HG02943 (cell line): Measurements from ENCODE around the gene CACNG8.
"Not testable (repeated sequence)": the region's sequence is repeated elsewhere in the genome, so short reads cannot be mapped to it uniquely, and the experiment has no call there.

Experiments used
- ATAC-seq: cut with Tn5 transposase; IDR thresholded peaks from one replicate; pipeline ENCODE4 v1.9.1; 2021; ENCODE audit warnings: mild to moderate bottlenecking, low read depth, moderate library complexity; ENCODE audit not compliant: unreplicated experiment

The CACNG8 gene

GRCh38 chr19:53962887-53963431 lies at the start of gene CACNG8:
Gene CACNG8 (plus strand): TSS chr19:53962937.
- no peak for ATAC-seq

DNA sequence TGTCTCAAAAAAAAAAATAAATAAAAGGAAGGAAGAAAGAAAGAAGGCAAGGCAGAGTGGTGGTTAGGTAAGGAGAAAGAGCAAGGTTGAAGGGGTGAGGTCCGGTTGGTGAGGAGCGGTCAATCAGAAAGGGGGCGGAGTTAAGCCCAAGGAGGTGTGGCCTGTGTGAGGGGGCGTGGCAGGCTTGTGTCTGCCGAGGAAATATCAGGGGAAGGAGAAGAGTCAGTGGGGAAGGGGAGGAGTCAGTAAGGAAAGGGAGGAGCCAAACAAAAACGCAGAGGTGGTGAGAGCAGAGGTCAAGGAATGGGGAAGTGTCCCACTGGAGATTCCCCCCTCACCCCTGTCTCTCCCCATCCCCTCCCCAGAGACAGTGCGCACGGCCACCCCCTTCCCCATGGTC lies 47.7 kb upstream of the CACNG8 start:
- no peak for ATAC-seq

- ATAC-seq = no peak
These were observed 46.7 kb upstream of the CACNG8 start for GRCh38 chr19:53916004-53916403.

DNA sequence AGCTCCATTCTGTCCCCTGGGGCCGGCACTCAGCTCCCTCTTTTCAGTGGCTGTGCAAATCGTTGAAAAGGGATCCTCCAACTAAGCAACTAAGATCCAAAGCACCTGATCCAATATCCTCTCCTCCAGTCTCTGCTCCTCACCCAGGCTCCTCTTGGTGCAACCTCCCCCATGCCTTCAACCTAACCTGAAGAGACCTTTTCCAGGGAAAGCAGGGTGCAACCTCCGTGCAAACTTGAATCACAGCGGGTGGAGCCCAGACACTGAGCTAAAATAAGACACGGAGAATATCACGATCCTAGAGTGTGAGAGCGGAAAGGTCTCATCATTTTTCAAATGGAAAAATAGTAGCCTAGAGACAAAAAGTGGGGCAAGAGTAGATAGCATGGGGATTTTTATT lies 45.4 kb upstream of the CACNG8 start:
- no peak for ATAC-seq

DNA sequence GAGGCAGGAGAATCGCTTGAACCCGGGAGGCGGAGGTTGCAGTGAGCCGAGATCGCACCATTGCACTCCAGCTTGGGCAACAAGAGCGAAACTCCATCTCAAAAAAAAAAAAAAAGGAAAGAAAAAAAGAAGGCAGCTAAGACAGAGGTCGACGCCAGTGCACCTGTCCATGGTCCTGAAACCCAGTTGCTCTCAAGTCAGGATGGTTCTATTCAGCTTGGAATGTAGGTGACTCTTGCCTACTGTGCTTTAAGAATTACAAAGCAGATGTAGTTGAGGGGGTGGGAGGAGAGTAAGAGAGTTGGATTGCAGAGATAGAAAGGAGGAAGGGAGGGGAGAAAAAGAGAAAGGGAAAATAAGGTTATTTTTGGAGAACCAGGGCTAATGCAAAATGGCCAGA lies 35.0 kb upstream of the CACNG8 start:
- ATAC-seq = no peak

DNA sequence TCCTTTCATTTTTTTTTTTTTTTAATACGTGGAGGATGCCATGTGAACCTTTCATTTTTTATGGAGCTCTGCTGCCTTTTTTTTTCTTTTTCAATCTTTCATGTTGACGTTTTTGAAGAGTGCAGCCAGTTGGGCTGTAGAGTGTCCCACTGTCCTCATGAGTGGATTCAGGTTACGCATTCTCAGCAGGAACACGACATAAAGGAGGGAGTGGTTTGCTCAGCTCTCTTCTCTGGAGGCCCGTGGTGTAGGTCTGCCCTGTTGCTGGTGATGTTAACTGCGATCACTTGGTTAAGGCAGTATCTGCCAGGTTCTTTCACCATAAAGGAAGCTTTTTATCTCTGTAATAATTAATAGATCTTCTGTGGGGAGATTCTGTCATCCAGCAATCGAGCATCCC lies 26.7 kb upstream of the CACNG8 start:
- no peak for ATAC-seq

DNA sequence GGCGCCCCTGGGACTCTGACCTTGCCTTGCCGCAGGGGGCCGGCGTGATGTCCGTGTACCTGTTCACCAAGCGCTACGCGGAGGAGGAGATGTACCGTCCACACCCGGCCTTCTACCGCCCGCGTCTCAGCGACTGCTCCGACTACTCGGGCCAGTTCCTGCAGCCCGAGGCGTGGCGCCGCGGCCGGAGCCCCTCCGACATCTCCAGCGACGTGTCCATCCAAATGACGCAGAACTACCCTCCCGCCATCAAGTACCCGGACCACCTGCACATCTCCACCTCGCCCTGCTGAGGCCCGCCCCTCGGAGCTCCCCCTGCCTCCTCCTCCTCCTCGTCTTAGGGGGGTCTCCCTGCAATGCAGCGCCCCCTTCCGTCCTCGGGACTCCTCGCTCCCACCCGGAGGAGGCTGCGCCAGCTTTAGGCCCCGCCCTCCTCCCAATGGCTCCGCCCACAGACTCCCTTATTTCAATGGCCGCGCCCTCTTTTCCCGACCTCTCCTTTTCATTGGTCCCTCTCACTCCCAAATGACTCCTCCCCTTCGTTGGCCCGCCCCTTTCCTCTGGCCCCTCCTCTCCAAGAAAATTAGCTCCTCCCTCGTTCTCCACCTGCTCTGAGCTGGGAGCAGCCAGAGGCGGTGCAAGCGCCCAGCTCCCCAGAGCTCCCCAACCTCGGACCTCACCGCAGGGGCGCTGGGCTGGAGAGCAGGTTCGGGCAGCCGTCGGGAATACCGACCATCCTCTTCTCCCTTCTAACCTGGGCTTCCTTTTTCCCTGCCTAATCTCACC lies 20.5 kb upstream of the CACNG8 start:
- ATAC-seq = no peak

- ATAC-seq = no peak
These were observed 18.3 kb upstream of the CACNG8 start for GRCh38 chr19:53944416-53944815.

DNA sequence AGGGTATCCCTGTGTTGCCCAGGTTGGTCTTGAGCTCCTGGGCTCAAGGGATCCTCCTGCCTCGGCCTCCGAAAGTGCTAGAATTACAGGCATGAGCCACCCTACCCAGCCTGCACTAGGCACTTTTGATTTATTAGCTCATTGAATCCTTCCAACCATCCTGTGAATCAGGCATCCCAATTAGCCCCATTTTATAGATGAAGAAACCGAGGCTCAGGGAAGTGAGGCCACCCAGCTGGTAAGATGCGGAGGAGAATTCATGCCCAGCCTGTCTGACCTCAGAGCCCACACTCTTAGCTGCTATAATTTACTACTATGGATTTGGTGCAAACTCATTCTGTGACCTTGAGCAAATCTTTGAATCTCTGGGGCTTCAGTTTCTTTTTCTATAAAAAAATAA lies 17.8 kb upstream of the CACNG8 start:
- ATAC-seq = no peak

- no peak for ATAC-seq
These were observed 17.3 kb upstream of the CACNG8 start for GRCh38 chr19:53945441-53945840.

DNA sequence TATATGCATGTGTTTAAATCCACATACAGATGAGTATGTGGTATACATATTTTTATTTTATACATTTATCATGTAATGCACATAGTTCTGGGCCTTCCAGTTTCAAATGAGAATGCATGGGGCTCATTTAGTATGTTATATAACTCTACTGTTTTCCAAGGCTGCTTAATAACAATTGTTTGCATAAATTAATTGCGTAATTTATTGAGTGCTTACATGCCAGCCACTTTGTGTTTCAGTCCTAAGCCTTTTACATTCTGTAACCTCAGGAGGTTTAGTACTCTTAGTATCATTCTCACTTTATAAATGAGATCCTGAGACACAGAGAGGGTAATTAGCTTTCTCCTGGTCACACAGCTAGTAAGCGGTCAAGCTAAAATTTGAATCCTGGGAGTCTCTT lies 16.7 kb upstream of the CACNG8 start:
- ATAC-seq = no peak

GRCh38 chr19:53947624-53948023 lies 15.1 kb upstream of the CACNG8 start:
- ATAC-seq = no peak

DNA sequence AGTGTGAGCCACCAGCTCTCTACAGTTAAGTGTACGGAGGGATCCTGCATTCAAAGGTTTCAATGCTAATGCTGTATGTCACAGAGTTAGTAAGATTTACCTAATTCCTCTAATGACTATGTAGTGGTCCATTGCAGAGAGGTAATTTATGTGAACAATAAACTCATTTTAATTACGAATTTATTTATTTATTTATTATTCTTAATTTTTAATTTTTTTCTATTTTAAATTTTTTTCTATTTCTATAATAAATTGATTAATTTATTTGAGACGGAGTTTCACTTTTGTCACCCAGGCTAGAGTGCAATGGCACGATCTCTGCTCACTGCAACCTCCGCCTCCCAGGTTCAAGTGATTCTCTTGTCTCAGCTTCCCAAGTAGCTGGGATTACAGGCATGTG lies 14.1 kb upstream of the CACNG8 start:
- not testable (repeated sequence) for ATAC-seq

GRCh38 chr19:53951436-53951835 lies 11.3 kb upstream of the CACNG8 start:
- no peak for ATAC-seq

GRCh38 chr19:53951947-53952346 lies 10.8 kb upstream of the CACNG8 start:
- ATAC-seq = no peak

- ATAC-seq = no peak
These were observed 9.4 kb upstream of the CACNG8 start for GRCh38 chr19:53953383-53953782.

DNA sequence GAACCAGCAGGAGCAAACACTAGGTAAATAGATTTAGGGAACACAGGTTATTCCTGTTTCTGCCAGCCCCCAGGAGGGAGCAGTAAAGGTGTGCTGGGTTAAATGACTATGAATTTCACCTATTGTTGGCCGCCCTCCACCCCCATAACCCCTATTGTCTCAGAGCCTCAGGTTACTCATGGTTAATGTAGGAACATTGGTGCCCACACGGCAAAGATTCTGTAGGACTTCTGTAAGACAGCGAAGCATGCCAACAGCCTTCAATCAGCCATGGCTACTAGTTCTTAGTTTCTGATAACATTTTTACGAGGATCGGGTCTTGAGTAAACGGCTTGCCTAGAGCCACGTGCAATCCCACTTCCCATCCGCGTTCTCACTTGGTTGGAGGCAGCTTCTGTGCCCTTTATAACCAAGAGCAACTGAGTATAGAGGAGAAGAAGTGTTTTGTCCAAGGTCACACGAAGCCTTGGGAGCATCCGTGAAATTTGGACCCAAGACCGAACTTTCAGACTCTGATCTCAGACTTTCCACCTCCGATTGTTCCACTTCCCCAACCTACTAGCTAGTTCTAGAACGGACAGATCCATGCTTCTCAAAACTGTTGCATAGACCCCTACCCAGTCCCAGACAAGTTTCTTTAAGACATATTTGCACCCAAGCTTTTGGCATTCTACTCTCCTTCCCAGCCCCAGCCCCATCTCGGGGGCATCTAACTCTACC lies 5.1 kb upstream of the CACNG8 start:
- ATAC-seq = no peak

GRCh38 chr19:53958168-53958571 lies 4.6 kb upstream of the CACNG8 start:
- ATAC-seq = no peak

- ATAC-seq = no peak
These were observed 3.6 kb upstream of the CACNG8 start for GRCh38 chr19:53958823-53959757.

DNA sequence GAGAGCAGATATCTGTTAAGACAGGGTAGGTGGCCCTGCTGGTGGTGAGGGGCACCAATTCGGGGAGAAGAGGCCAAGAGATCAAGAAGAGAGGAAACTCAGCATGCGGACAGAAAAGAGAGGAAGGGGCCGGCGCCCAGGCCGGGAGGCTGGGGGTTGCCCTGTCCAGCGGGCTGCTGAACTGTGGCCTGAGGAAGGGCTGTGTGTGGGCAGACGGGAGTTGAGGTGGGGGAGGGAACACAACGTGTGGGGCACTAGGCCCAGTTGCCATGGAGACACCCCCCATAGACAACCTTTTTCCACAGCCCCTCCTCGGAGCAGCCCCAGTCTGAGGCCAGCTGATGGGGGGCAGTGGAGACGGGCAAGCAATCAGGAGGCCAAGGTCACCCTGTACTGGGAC lies 2.5 kb upstream of the CACNG8 start:
- ATAC-seq = no peak

- no peak for ATAC-seq
These were observed 1.9 kb upstream of the CACNG8 start for GRCh38 chr19:53960886-53961285.
